ENCODE data around the gene BUD13.

Gene BUD13

GRCh38 chr11:116720895-116721294 lies 51.9 kb downstream of the BUD13 start:
- in situ Hi-C loops (cut with MboI; ENCODE audit: low sequenced_read_pairs) = no loop called here

- in situ Hi-C loops (cut with MboI; ENCODE audit: low sequenced_read_pairs) = no loop called here
Measured at GRCh38 chr11:116718955-116719501, 53.8 kb downstream of the BUD13 start.

- in situ Hi-C loops (cut with MboI; ENCODE audit: low sequenced_read_pairs) = no loop called here
Measured at GRCh38 chr11:116716621-116717020, 56.2 kb downstream of the BUD13 start.

DNA sequence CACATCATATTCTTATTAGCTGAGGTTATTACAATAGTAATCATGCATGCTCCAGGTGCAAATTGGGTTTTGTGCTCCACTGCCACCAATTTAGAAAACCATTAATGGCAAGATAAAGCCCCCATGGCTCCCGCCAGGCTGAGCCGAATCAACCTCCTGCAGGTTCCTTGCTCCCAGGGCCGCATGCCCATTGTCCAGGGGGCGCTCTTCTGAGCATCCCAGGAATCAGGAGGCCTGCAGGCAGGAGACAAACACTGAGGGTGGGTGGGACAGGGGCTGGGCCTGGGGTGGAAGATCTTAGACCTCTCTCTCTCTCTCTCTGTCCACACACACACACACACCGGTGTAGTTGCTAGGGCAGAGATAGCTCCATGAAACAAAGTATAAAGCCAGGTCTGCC lies 57.4 kb downstream of the BUD13 start:
- in situ Hi-C loops (cut with MboI; ENCODE audit: low sequenced_read_pairs) = no loop called here

DNA sequence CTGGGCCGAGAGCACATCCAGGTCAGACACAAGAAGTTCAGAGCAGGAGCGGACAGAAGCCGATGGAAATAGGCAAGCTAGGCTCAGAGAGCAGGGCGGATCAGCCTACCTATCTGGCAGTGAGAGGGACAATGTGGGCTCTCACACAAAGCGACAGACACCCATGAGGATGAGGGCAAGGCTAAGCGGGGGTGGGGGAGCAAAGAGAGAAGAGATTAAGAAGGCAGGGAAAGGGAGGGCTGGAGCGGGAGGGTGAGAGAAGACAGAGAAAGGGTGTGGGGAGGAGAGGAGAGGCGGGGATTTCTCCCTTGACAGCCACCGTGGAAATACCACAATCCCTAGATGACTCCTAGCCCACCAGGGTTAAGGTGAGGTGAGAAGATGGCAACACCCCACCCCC lies 57.9 kb downstream of the BUD13 start:
- in situ Hi-C loops (cut with MboI; ENCODE audit: low sequenced_read_pairs) = no loop called here

DNA sequence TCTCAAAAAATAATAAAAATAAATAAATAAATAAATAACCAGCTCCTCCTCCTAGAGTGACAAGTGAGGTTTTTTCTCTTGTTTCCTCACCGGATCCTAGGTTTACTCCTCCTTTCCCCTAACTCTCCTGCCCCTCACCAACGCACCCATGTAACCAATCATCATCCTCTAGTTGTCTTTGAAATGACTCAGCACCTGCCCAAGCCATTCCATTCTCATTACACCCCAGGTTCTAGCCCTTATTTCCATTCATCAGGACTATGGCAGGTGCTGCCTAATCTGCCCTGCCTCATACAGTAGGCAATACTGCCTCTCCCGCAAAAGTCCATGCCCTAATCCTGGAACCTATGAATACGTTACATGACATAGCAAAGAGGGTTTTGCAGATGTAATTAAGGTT lies 60.4 kb downstream of the BUD13 start:
- in situ Hi-C loops (cut with MboI; ENCODE audit: low sequenced_read_pairs) = no loop called here

- in situ Hi-C loops (cut with MboI; ENCODE audit: low sequenced_read_pairs) = no loop called here
Measured at GRCh38 chr11:116710762-116711161, 62.0 kb downstream of the BUD13 start.

DNA sequence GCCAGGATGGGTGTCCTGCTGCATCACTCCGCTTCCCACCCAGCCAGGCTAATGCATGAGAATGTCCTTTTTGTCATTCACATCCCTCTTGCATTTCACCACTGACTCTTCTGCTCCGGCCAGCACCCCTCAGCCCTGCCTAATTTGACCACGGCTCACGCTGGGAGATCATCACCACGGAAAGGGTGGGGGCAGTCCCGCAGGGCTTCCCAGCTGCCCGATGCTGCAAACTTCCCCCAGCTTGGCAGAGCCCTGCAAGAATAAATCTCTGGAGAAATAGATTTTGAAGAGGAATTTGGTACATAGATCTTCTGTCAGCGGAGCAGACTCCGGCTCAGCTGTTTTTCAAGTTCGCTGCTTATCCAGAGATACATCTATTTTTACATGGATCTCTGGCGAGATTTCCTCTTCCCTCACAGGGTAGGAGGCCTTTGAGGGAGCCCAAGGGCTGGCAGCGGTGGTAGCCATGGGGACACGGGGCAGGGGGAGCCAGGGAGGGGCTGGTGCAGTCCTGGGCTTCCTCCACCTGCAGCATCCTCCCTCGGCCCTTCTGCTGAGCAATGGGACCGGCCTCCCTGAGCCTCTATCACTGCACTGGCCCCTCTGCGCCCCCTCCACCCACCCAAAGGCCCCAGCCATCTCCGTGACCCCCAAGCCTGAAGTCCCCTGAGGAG lies 62.6 kb downstream of the BUD13 start:
- in situ Hi-C loops (cut with MboI; ENCODE audit: low sequenced_read_pairs) = no loop called here

DNA sequence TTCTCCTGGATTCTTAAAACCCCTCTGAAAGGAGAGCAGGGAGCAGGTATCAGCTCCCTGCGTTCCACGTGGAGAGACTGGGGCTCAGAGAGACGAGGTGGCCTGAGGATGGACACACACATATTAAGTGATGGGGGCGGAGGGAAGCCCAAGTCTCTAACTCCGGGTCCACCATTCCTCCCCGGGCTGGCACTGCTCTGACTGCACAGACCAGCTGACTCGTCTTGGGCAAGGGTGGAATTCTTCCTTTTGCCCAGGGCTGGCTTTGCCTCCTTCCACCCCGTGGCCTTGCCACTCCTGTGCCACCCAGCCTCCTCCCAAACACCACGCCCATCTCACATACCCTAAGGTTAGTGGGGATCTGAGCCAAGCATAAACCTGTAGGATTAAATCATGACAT lies 65.0 kb downstream of the BUD13 start:
- in situ Hi-C loops (cut with MboI; ENCODE audit: low sequenced_read_pairs) = no loop called here

- in situ Hi-C loops (cut with MboI; ENCODE audit: low sequenced_read_pairs) = no loop called here
Measured at GRCh38 chr11:116707161-116707629, 65.6 kb downstream of the BUD13 start.

DNA sequence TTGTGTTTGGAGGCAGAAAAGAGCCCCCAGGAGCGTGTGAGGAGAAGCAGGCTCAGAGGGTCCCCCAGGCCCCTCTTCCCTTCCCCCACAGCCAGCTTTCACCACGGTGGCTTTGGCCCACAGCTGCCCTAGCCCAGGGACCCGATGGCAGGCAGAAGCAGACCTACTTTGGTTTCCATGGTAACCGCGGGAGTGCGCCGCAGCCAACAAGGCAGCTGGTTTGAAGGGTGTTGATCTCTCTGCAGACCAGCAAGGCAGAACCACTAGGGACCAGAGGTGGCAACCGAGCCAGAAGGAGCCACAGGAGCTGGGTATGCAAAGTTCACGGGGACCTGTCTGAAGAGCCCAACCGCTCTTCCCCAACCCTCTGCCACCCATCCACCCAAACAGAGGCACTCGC lies 69.4 kb downstream of the BUD13 start:
- in situ Hi-C loops (cut with MboI; ENCODE audit: low sequenced_read_pairs) = no loop called here

DNA sequence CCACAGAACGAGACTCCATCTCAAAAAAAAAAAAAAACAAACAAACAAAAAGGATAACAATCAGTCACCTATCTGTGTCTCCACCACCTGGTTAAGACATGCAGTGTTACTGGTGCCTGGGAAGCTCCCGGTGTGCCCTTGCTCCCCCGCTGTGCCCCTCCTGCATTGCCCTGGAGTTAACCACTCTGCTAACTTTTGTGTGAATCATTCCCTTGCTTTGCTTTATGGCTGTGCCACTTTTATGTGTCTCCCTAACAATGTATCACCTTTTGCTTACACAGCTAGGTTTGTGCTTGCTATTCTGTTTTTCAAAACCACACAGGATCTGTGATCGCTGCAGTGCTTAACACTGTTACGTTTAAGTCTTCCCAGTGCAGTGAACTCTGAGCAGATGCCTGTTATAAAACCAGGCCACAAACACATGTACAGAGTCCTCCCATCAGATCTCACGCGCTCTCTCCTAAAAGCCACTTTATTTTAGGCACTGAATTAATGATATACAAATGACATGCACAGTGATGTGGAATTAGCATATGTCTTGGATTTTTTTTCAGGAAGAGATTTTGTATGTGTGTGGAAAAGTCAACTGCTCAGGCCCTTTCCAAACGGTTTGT lies 69.9 kb downstream of the BUD13 start:
- in situ Hi-C loops (cut with MboI; ENCODE audit: low sequenced_read_pairs) = no loop called here

GRCh38 chr11:116701876-116702275 lies 70.9 kb downstream of the BUD13 start:
- in situ Hi-C loops (cut with MboI; ENCODE audit: low sequenced_read_pairs) = no loop called here

- in situ Hi-C loops (cut with MboI; ENCODE audit: low sequenced_read_pairs) = no loop called here
Measured at GRCh38 chr11:116701297-116701801, 71.4 kb downstream of the BUD13 start.

DNA sequence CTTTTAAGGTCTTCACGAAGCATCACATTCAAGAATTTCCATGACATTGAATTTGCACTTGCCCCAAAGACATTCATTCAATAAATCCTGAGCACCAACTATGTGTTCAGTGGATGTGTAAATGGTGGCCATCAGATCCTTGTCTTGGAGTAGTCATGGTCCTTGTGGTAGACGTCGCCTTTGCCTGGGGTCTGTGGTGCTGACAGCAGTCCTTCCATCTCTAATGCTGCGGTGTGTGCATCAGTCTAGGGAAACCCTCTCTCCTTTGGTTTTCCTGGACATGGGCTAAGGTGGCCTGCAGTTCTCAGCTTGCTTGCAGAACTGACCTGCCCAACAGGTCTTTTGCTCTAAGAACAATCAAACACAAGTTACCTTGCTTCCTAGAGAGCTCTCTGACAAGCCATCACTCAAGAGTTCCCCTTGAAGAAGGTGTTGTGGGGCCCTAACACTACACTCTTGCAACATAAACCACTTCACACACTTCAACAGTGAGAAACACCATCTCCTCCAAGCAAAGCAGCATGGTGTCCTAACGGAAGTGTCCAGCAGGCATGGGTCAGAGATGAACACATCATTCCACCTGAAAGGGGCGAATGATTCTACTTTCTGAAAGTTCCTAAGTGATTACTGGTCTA lies 72.1 kb downstream of the BUD13 start:
- in situ Hi-C loops (cut with MboI; ENCODE audit: low sequenced_read_pairs) = no loop called here
